Epithelial cell of esophagus (primary cell): ENCODE measurements around the gene SND1.

Experiments used
- DNase-seq: peaks from one replicate; pipeline ENCODE4 v3.0.0; 2010; ENCODE audit warnings: low read depth
- H3K4me3 ChIP-seq: 2 replicates; pipeline ENCODE4 v1.5.1; 2011; ENCODE audit warnings: mild to moderate bottlenecking, low read length, control low read depth
- CTCF ChIP-seq: IDR thresholded peaks from 2 replicates; pipeline ENCODE4 v1.5.1; 2011; ENCODE audit warnings: low read depth, mild to moderate bottlenecking, low read length, control low read depth, inconsistent platforms; ENCODE audit not compliant: insufficient read depth; ENCODE audit errors: missing control alignments

Gene SND1

GRCh38 chr7:128080169-128080568 lies 428.2 kb downstream of the SND1 start:
- DNase-seq = no peak
- TF ChIP-seq CTCF = no peak
- no peak overlapping the region for H3K4me3 ChIP-seq

GRCh38 chr7:128081351-128081750 lies 429.4 kb downstream of the SND1 start:
- TF ChIP-seq CTCF = no peak
- DNase-seq = no peak
- no peak overlapping the region for H3K4me3 ChIP-seq

- TF ChIP-seq CTCF = no peak
- H3K4me3 ChIP-seq = no peak overlapping the region
- no peak for DNase-seq
Observed at GRCh38 chr7:128081808-128082207, 429.8 kb downstream of the SND1 start.

GRCh38 chr7:128082431-128082830 lies 430.4 kb downstream of the SND1 start:
- no peak for TF ChIP-seq CTCF
- H3K4me3 ChIP-seq = no peak overlapping the region
- no peak for DNase-seq

- H3K4me3 ChIP-seq = no peak overlapping the region
- no peak for TF ChIP-seq CTCF
- DNase-seq = no peak
Observed at GRCh38 chr7:128084896-128085608, 433.1 kb downstream of the SND1 start.

DNA sequence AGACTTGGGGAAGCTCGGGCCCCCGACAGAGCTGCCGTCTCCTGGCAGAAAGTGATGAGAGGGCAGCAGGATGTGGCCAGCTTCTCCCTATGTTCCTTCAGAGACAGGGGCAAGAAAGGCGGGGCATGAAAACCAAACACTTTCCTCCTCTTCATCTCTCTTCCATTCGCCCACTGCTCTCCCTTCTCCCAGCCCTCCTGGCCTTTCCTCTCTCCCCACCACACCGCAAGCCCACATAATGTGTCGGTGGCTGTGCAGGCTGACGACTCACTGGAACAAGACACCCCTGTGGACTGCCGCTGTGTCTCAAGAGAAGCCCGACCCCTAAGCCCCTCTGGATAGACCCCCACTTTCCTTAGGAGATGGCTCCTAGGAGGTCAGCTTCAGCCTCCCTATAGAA lies 438.5 kb downstream of the SND1 start:
- no peak overlapping the region for H3K4me3 ChIP-seq
- TF ChIP-seq CTCF = no peak
- DNase-seq = no peak

DNA sequence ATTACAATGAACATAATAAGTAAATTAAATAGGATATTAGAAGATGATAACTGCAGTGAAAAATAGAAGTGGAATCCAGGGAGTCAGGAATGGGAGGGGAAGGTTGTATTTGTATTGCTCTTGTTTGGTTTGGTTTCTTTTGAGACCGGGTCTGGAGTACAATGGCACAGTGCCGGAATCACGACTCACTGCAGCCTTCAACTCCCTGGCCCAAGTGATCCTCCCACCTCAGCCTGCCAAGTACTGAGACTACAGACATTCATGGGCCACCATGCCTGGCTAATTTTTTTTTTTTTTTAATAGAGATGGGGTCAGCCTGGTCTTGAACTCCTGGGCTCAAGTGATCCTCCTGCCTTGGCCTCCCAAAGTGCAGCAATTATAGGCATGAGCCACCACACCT lies 439.1 kb downstream of the SND1 start:
- TF ChIP-seq CTCF = no peak
- H3K4me3 ChIP-seq = no peak overlapping the region
- no peak for DNase-seq
